WTC11 (cell line): ENCODE data around the gene TGM2. TPM values are rescaled to one million over a fixed set of nuclear protein-coding genes. Genes with fewer than 3 reads are reported as not detected.

Source experiments
- ATAC-seq: fragments of 200-7000 bp; cut with Tn5 transposase; 2 replicates; pipeline ENCODE4 v1.10.0; 2021; ENCODE audit warnings: mild to moderate bottlenecking, moderate library complexity
- CTCF ChIA-PET: fragments of 300-600 bp; sonication (Branson Sonifier 250); formaldehyde crosslinking; loops from one replicate; lab custom pipeline; 2021; ENCODE audit warnings: antibody characterized with exemption; lab: Charles Lee
- POLR2A ChIA-PET: fragments of 350-600 bp; sonication (Branson Sonifier 250); formaldehyde crosslinking; loops from one replicate; lab custom pipeline; 2021; ENCODE audit warnings: antibody characterized with exemption; lab: Charles Lee
- DNase-seq: peaks from one replicate; pipeline ENCODE4 v3.0.0; 2021; ENCODE audit warnings: low spot score
- H3K27ac Mint-ChIP-seq: 2 replicates; pipeline ENCODE4 v1.8.0; 2021; ENCODE audit warnings: mixed read lengths
- H3K27me3 Mint-ChIP-seq: 2 replicates; pipeline ENCODE4 v1.8.0; 2021; ENCODE audit warnings: low read depth, mild to moderate bottlenecking, moderate library complexity, mixed read lengths
- H3K36me3 Mint-ChIP-seq: 2 replicates; pipeline ENCODE4 v1.8.0; 2021; ENCODE audit warnings: mixed read lengths
- H3K4me1 Mint-ChIP-seq: 2 replicates; pipeline ENCODE4 v1.8.0; 2022; ENCODE audit warnings: mixed read lengths
- H3K4me3 Mint-ChIP-seq: 2 replicates; pipeline ENCODE4 v1.8.0; 2021; ENCODE audit warnings: mild to moderate bottlenecking, moderate library complexity, mixed read lengths
- H3K9me3 Mint-ChIP-seq: 2 replicates; pipeline ENCODE4 v1.8.0; 2021; ENCODE audit warnings: mixed read lengths
- ARID4B ChIP-seq: sonication (generic); formaldehyde crosslinking; IDR thresholded peaks from 2 replicates; pipeline ENCODE4 v1.8.0; 2023; ENCODE audit warnings: missing genetic modification reagents, mild to moderate bottlenecking, borderline replicate concordance
- NFATC4 ChIP-seq: fragments of 250-450 bp; sonication (Bioruptor Pico); IDR thresholded peaks from 2 replicates; pipeline ENCODE4 v1.9.0; 2021; ENCODE audit warnings: mild to moderate bottlenecking
- NFE2L1 ChIP-seq: sonication (generic); formaldehyde crosslinking; IDR thresholded peaks from 2 replicates; pipeline ENCODE4 v1.8.1; 2023; ENCODE audit warnings: missing genetic modification reagents
- NR1H2 ChIP-seq: sonication (generic); formaldehyde crosslinking; IDR thresholded peaks from 2 replicates; pipeline ENCODE4 v1.9.0; 2021; ENCODE audit warnings: mild to moderate bottlenecking, moderate library complexity, missing genetic modification reagents
- ZNF263 ChIP-seq: sonication (generic); formaldehyde crosslinking; IDR thresholded peaks from 2 replicates; pipeline ENCODE4 v1.8.1; 2022; ENCODE audit warnings: low read depth, mild to moderate bottlenecking, moderate library complexity, missing genetic modification reagents
- ZNF317 ChIP-seq: sonication (generic); formaldehyde crosslinking; IDR thresholded peaks from 2 replicates; pipeline ENCODE4 v1.8.1; 2023; ENCODE audit warnings: low read depth, mild to moderate bottlenecking, moderate library complexity, missing genetic modification reagents, borderline replicate concordance
- ZNF396 ChIP-seq: fragments of 250-450 bp; sonication (Bioruptor Pico); IDR thresholded peaks from 2 replicates; pipeline ENCODE4 v1.8.0; 2021; ENCODE audit warnings: mild to moderate bottlenecking, moderate library complexity, borderline replicate concordance
- ZNF416 ChIP-seq: fragments of 250-450 bp; sonication (Bioruptor Pico); IDR thresholded peaks from 2 replicates; pipeline ENCODE4 v1.9.0; 2021; ENCODE audit warnings: mild to moderate bottlenecking, inconsistent platforms
- total RNA-seq: library from RNA; stranded (reverse); gene quantifications from 3 replicates; pipeline ENCODE4 v1.2.3, GENCODE V29; 2021
- TF ChIP-seq, protein P1 (sequence below): fragments of 250-450 bp; sonication (Bioruptor Pico); IDR thresholded peaks from 2 replicates; pipeline ENCODE4 v2.1.2; 2022; ENCODE audit warnings: mild to moderate bottlenecking, moderate library complexity
- TF ChIP-seq, protein P2 (sequence below): sonication (generic); formaldehyde crosslinking; IDR thresholded peaks from 2 replicates; pipeline ENCODE4 v1.8.0; 2023; ENCODE audit warnings: missing genetic modification reagents
- TF ChIP-seq, protein P3 (sequence below): sonication (generic); formaldehyde crosslinking; IDR thresholded peaks from 2 replicates; pipeline ENCODE4 v1.8.0; 2023; ENCODE audit warnings: mild to moderate bottlenecking, missing genetic modification reagents

The TGM2 gene
- total RNA-seq, 1 experiment from 2014 or later, result 1.5 TPM

- ChIA-PET POLR2A (no interaction called here), CTCF (interaction anchor here (0.6 to 1.4 kb wide), 3 partner anchors 35 to 156 kb away, joined by 3 to 7 read pairs (median 6); no protein-coding TSS in a partner anchor)
- Mint-ChIP-seq H3K36me3 (no peaks in the 10 kb centered on the region), H3K27me3 (no peaks in the 10 kb centered on the region), H3K9me3 (no peaks in the 10 kb centered on the region), H3K27ac (no peak overlapping the region), H3K4me3 (no peak overlapping the region), H3K4me1 (peaks cover under 1% of the 10 kb centered on the region; the same call in 1 of the 2 replicates)
- DNase-seq, result no peak
- ATAC-seq, result no peak
- TF ChIP-seq ARID4B (CRISPR knock-in tag) (no peak), NFATC4 (no peak)
Observed at GRCh38 chr20:38212806-38213606, 47.9 kb upstream of the TGM2 start.

- POLR2A ChIA-PET, result no interaction called here
- CTCF ChIA-PET, result interaction anchor here (0.9 kb wide), 1 partner anchor 154 kb away, joined by 3 read pairs; no protein-coding TSS in a partner anchor
Observed at GRCh38 chr20:38211200-38212097, 46.4 kb upstream of the TGM2 start.

More at GRCh38 chr20:38211200-38212097, 46.4 kb upstream of the TGM2 start:
- no peaks in the 10 kb centered on the region for H3K36me3 Mint-ChIP-seq
- DNase-seq, result no peak
- TF ChIP-seq NR1H2, result no peak
- TF ChIP-seq NFE2L1 (CRISPR knock-in tag), result no peak
- TF ChIP-seq, protein P1, sequence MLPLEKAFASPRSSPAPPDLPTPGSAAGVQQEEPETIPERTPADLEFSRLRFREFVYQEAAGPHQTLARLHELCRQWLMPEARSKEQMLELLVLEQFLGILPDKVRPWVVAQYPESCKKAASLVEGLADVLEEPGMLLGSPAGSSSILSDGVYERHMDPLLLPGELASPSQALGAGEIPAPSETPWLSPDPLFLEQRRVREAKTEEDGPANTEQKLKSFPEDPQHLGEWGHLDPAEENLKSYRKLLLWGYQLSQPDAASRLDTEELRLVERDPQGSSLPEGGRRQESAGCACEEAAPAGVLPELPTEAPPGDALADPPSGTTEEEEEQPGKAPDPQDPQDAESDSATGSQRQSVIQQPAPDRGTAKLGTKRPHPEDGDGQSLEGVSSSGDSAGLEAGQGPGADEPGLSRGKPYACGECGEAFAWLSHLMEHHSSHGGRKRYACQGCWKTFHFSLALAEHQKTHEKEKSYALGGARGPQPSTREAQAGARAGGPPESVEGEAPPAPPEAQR, result no peak
- no peak for TF ChIP-seq ZNF317 (CRISPR knock-in tag)
- no peak for TF ChIP-seq ZNF263
- no peak for TF ChIP-seq ZNF396 (CRISPR knock-in tag)
- TF ChIP-seq, protein P2, sequence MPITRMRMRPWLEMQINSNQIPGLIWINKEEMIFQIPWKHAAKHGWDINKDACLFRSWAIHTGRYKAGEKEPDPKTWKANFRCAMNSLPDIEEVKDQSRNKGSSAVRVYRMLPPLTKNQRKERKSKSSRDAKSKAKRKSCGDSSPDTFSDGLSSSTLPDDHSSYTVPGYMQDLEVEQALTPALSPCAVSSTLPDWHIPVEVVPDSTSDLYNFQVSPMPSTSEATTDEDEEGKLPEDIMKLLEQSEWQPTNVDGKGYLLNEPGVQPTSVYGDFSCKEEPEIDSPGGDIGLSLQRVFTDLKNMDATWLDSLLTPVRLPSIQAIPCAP, result no peak
- TF ChIP-seq, protein P3, sequence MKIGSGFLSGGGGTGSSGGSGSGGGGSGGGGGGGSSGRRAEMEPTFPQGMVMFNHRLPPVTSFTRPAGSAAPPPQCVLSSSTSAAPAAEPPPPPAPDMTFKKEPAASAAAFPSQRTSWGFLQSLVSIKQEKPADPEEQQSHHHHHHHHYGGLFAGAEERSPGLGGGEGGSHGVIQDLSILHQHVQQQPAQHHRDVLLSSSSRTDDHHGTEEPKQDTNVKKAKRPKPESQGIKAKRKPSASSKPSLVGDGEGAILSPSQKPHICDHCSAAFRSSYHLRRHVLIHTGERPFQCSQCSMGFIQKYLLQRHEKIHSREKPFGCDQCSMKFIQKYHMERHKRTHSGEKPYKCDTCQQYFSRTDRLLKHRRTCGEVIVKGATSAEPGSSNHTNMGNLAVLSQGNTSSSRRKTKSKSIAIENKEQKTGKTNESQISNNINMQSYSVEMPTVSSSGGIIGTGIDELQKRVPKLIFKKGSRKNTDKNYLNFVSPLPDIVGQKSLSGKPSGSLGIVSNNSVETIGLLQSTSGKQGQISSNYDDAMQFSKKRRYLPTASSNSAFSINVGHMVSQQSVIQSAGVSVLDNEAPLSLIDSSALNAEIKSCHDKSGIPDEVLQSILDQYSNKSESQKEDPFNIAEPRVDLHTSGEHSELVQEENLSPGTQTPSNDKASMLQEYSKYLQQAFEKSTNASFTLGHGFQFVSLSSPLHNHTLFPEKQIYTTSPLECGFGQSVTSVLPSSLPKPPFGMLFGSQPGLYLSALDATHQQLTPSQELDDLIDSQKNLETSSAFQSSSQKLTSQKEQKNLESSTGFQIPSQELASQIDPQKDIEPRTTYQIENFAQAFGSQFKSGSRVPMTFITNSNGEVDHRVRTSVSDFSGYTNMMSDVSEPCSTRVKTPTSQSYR, result no peak
- no peak for TF ChIP-seq ZNF416 (CRISPR knock-in tag)
- H3K27me3 Mint-ChIP-seq, result no peaks in the 10 kb centered on the region
- H3K9me3 Mint-ChIP-seq, result no peaks in the 10 kb centered on the region
- no peak overlapping the region for H3K4me3 Mint-ChIP-seq
- H3K4me1 Mint-ChIP-seq, result no peaks in the 10 kb centered on the region
- ATAC-seq, result no peak
- H3K27ac Mint-ChIP-seq, result no peak overlapping the region
